Muscle layer of colon (tissue), 2 donors: Measurements from ENCODE around the gene CRIP2.

Experiments
- H3K27ac ChIP-seq: one replicate; pipeline ENCODE4 v1.7.0; 2013; ENCODE audit warnings: low read depth, mild to moderate bottlenecking, low read length, moderate library complexity
- H3K27me3 ChIP-seq, 2 donors: one replicate each; pipeline ENCODE4 v1.7.0; 2013; ENCODE audit warnings: low read length in 2 of 2, mild to moderate bottlenecking in 2 of 2; ENCODE audit not compliant: insufficient read depth in 2 of 2, control insufficient read depth in 1 of 2
- H3K36me3 ChIP-seq: one replicate; pipeline ENCODE4 v1.7.0; 2013; ENCODE audit warnings: mild to moderate bottlenecking, low read length; ENCODE audit not compliant: insufficient read depth
- H3K4me1 ChIP-seq: one replicate; pipeline ENCODE4 v1.7.0; 2013; ENCODE audit warnings: mild to moderate bottlenecking, low read length; ENCODE audit not compliant: insufficient read depth
- H3K4me3 ChIP-seq, 2 donors: one replicate each; pipeline ENCODE4 v1.7.0; 2013; ENCODE audit warnings: low read length in 2 of 2, low read depth in 1 of 2, mild to moderate bottlenecking in 1 of 2, moderate library complexity in 1 of 2
- H3K9ac ChIP-seq: one replicate; pipeline ENCODE4 v1.7.0; 2013; ENCODE audit warnings: low read length
- H3K9me3 ChIP-seq: one replicate; pipeline ENCODE4 v1.7.0; 2013; ENCODE audit warnings: mild to moderate bottlenecking, low read length
- donor health status: abdominal sarcoma.
- donor health status: Adenocarcinoma of cecum.

Gene CRIP2

GRCh38 chr14:105455766-105456660, 18.6 kb upstream of the CRIP2 start:
- H3K27me3 ChIP-seq, result no peaks in the 10 kb centered on the region
- H3K4me3 ChIP-seq, result no peak overlapping the region
- H3K27ac ChIP-seq, result no peak overlapping the region
- H3K9me3 ChIP-seq, result no peaks in the 10 kb centered on the region
- no peak overlapping the region for H3K9ac ChIP-seq
- H3K4me1 ChIP-seq, result no peaks in the 10 kb centered on the region
- peaks cover 44% of the 10 kb centered on the region for H3K36me3 ChIP-seq

- Histone ChIP-seq H3K27ac (no peak overlapping the region), H3K4me1 (no peaks in the 10 kb centered on the region), H3K27me3 (no peaks in the 10 kb centered on the region), H3K36me3 (peaks cover 49% of the 10 kb centered on the region), H3K4me3 (no peak overlapping the region), H3K9me3 (no peaks in the 10 kb centered on the region), H3K9ac (no peak overlapping the region)
Measured at GRCh38 chr14:105456736-105457617, 17.6 kb upstream of the CRIP2 start.

GRCh38 chr14:105458010-105458409, 16.6 kb upstream of the CRIP2 start:
- Histone ChIP-seq H3K27me3 (no peaks in the 10 kb centered on the region), H3K4me1 (no peaks in the 10 kb centered on the region), H3K9ac (no peak overlapping the region), H3K27ac (no peak overlapping the region), H3K4me3 (no peak overlapping the region), H3K9me3 (no peaks in the 10 kb centered on the region), H3K36me3 (peaks cover 44% of the 10 kb centered on the region)

- Histone ChIP-seq H3K4me3 (no peak overlapping the region), H3K27ac (no peak overlapping the region), H3K27me3 (no peaks in the 10 kb centered on the region), H3K4me1 (no peaks in the 10 kb centered on the region), H3K9ac (no peak overlapping the region), H3K9me3 (no peaks in the 10 kb centered on the region), H3K36me3 (peaks cover 48% of the 10 kb centered on the region)
Measured at GRCh38 chr14:105458571-105458970, 16.1 kb upstream of the CRIP2 start.

GRCh38 chr14:105460116-105460515, 14.5 kb upstream of the CRIP2 start:
- Histone ChIP-seq H3K27me3 (no peaks in the 10 kb centered on the region), H3K4me3 (no peak overlapping the region), H3K36me3 (peaks cover 58% of the 10 kb centered on the region), H3K9ac (no peak overlapping the region), H3K9me3 (no peaks in the 10 kb centered on the region), H3K4me1 (no peaks in the 10 kb centered on the region), H3K27ac (no peak overlapping the region)

- H3K9me3 ChIP-seq, result no peaks in the 10 kb centered on the region
Measured at GRCh38 chr14:105460616-105461015, 14.0 kb upstream of the CRIP2 start.

GRCh38 chr14:105461903-105462302, 12.7 kb upstream of the CRIP2 start:
- Histone ChIP-seq H3K27ac (no peak overlapping the region), H3K4me1 (no peaks in the 10 kb centered on the region), H3K9me3 (no peaks in the 10 kb centered on the region), H3K27me3 (no peaks in the 10 kb centered on the region), H3K36me3 (peaks cover 46% of the 10 kb centered on the region), H3K9ac (no peak overlapping the region), H3K4me3 (no peak overlapping the region)

More at GRCh38 chr14:105460616-105461015, 14.0 kb upstream of the CRIP2 start:
- Histone ChIP-seq H3K9ac (no peak overlapping the region), H3K27me3 (no peaks in the 10 kb centered on the region), H3K4me3 (no peak overlapping the region), H3K36me3 (peaks cover 53% of the 10 kb centered on the region), H3K4me1 (no peaks in the 10 kb centered on the region), H3K27ac (no peak overlapping the region)

GRCh38 chr14:105464501-105464900, 10.1 kb upstream of the CRIP2 start:
- no peak overlapping the region for H3K27ac ChIP-seq
- H3K4me1 ChIP-seq, result no peaks in the 10 kb centered on the region
- no peak overlapping the region for H3K4me3 ChIP-seq
- no peaks in the 10 kb centered on the region for H3K27me3 ChIP-seq
- H3K36me3 ChIP-seq, result peaks cover 36% of the 10 kb centered on the region
- no peak overlapping the region for H3K9ac ChIP-seq
- no peaks in the 10 kb centered on the region for H3K9me3 ChIP-seq

- no peaks in the 10 kb centered on the region for H3K9me3 ChIP-seq
- no peaks in the 10 kb centered on the region for H3K4me1 ChIP-seq
- no peaks in the 10 kb centered on the region for H3K27me3 ChIP-seq
- no peak overlapping the region for H3K27ac ChIP-seq
- no peak overlapping the region for H3K9ac ChIP-seq
- no peak overlapping the region for H3K4me3 ChIP-seq
- H3K36me3 ChIP-seq, result peaks cover 35% of the 10 kb centered on the region
Measured at GRCh38 chr14:105465209-105466031, 9.2 kb upstream of the CRIP2 start.

- peaks cover 22% of the 10 kb centered on the region for H3K36me3 ChIP-seq
- no peaks in the 10 kb centered on the region for H3K9me3 ChIP-seq
- no peak overlapping the region for H3K9ac ChIP-seq
- H3K4me1 ChIP-seq, result no peaks in the 10 kb centered on the region
- no peak overlapping the region for H3K4me3 ChIP-seq
- no peak overlapping the region for H3K27ac ChIP-seq
- H3K27me3 ChIP-seq, result no peaks in the 10 kb centered on the region
Measured at GRCh38 chr14:105466531-105467248, 7.9 kb upstream of the CRIP2 start.
